Renal pelvis (tissue), 12 donors: Measurements from ENCODE around the gene GMPPB. TPM values are rescaled to one million over a fixed set of nuclear protein-coding genes. Genes with fewer than 3 reads are reported as not detected.
"Not testable (repeated sequence)": the region's sequence is repeated elsewhere in the genome, so short reads cannot be mapped to it uniquely, and the experiment has no call there.

Experiments
- DNase-seq: peaks from one replicate; pipeline ENCODE4 v3.0.0-alpha.2; 2013
- long read RNA-seq, 16 experiments: transcript quantifications; one replicate each; lab custom pipeline, GENCODE V29; 2026
- polyA plus RNA-seq, 3 donors: library from polyadenylated mRNA; unstranded; fragments of 120-200 nt; gene quantifications; one replicate each; pipeline ENCODE4 v1.2.1, GENCODE V29; 2013; ENCODE audit not compliant: insufficient read length in 3 of 3

The GMPPB gene
- 10 to 100 TPM; 15.7 to 20.7 (median 15.8) TPM for polyA plus RNA-seq
- long read RNA-seq, donor 1, transcript GMPPB-202 (9 exons, 1,582 nt): major isoform, 13 of 13 reads
- long read RNA-seq, donor 1, partial matches to known transcripts: 0 of 13 reads
- long read RNA-seq, donor 1, other reads (novel, unspliced or antisense): 0 of 13 reads
- long read RNA-seq, donor 2, partial matches to known transcripts: 13 of 19 reads
- long read RNA-seq, donor 2, other reads (novel, unspliced or antisense): 0 of 19 reads
- long read RNA-seq, donor 3, partial matches to known transcripts: 0 of 3 reads
- long read RNA-seq, donor 3, other reads (novel, unspliced or antisense): 0 of 3 reads
- long read RNA-seq, donor 4, transcript GMPPB-202 (9 exons, 1,582 nt): major isoform, 20 of 22 reads
- long read RNA-seq, donor 4, partial matches to known transcripts: 0 of 22 reads
- long read RNA-seq, donor 4, other reads (novel, unspliced or antisense): 0 of 22 reads
- long read RNA-seq, donor 5, partial matches to known transcripts: 0 of 1 reads
- long read RNA-seq, donor 5, other reads (novel, unspliced or antisense): 0 of 1 reads
- long read RNA-seq, donor 6, transcript GMPPB-202 (9 exons, 1,582 nt): major isoform, 8 of 26 reads
- long read RNA-seq, donor 6, partial matches to known transcripts: 17 of 26 reads
- long read RNA-seq, donor 6, other reads (novel, unspliced or antisense): 0 of 26 reads
- long read RNA-seq, donor 7, transcript GMPPB-202 (9 exons, 1,582 nt): major isoform, 7 of 7 reads
- long read RNA-seq, donor 7, partial matches to known transcripts: 0 of 7 reads
- long read RNA-seq, donor 7, other reads (novel, unspliced or antisense): 0 of 7 reads
- long read RNA-seq, donor 8, partial matches to known transcripts: 0 of 3 reads
- long read RNA-seq, donor 8, other reads (novel, unspliced or antisense): 0 of 3 reads
- long read RNA-seq, donor 9, transcript GMPPB-202 (9 exons, 1,582 nt): major isoform, 9 of 10 reads
- long read RNA-seq, donor 9, partial matches to known transcripts: 0 of 10 reads
- long read RNA-seq, donor 9, other reads (novel, unspliced or antisense): 0 of 10 reads
- long read RNA-seq, donor 10, full-length matches to known transcripts: 5 of 10 reads
- long read RNA-seq, donor 10, partial matches to known transcripts: 5 of 10 reads
- long read RNA-seq, donor 10, other reads (novel, unspliced or antisense): 0 of 10 reads
- long read RNA-seq, donor 11, transcript GMPPB-202 (9 exons, 1,582 nt): major isoform, 8 of 8 reads
- long read RNA-seq, donor 11, partial matches to known transcripts: 0 of 8 reads
- long read RNA-seq, donor 11, other reads (novel, unspliced or antisense): 0 of 8 reads
- long read RNA-seq, donor 12, transcript GMPPB-202 (9 exons, 1,582 nt): major isoform, 11 of 18 reads
- long read RNA-seq, donor 12, partial matches to known transcripts: 5 of 18 reads
- long read RNA-seq, donor 12, other reads (novel, unspliced or antisense): 0 of 18 reads
- long read RNA-seq, donor 13, partial matches to known transcripts: 0 of 4 reads
- long read RNA-seq, donor 13, other reads (novel, unspliced or antisense): 0 of 4 reads
- long read RNA-seq, donor 14: 0 reads
- long read RNA-seq, donor 15, transcript GMPPB-202 (9 exons, 1,582 nt): major isoform, 7 of 8 reads
- long read RNA-seq, donor 15, partial matches to known transcripts: 0 of 8 reads
- long read RNA-seq, donor 15, other reads (novel, unspliced or antisense): 0 of 8 reads
- long read RNA-seq, donor 16, transcript GMPPB-202 (9 exons, 1,582 nt): major isoform, 10 of 16 reads
- long read RNA-seq, donor 16, partial matches to known transcripts: 5 of 16 reads
- long read RNA-seq, donor 16, other reads (novel, unspliced or antisense): 0 of 16 reads

DNA sequence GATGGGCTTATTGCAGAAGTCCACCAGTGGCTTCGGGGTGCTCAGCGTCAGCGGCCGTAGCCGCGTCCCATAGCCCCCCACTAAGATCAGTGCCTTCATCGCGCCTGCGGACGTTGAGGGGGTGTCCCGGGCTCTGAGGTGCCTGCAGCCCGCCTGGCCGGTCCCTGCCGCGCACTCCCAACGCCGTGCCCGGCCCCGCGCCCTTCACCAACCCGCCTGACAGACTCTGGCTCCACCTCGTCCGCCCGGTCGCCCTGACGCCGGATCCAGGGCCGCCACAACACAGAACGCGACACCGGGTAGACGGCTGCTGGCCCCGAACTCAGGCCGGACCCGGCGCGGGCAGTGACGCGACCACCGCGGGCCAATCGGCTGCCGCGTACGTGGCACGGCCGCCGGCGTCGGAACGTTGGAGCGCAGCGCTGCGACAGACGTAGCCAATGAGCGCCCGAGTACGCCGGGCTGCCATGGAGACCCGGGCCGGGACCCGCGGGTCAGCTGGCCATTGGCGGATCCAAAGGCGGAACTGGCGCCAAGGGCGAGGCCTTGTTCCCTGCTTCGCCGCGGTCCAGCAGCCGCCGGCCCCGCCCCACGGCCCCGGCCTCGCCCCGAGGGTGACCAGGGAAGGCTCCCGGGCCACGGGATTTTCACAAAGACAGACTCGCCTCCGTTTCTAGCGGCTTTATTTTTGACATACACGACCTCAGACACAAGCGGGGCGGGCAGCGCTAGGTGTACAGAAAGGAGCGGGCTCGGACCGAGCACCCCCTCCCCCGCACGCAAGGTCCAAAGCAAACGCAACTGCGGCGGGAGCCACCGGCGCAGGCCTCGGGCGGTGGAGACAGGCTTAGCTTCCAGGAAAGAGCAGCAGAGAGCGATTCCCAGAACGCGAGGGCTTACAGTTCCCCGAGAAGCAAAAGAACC, at the start of gene GMPPB:
GMPPB (minus strand) TSS at position 324 of the 924 bp plus-strand sequence; CDS start at position 99, 225 bp downstream.
- DNase-seq: peak; percentile 97

DNA sequence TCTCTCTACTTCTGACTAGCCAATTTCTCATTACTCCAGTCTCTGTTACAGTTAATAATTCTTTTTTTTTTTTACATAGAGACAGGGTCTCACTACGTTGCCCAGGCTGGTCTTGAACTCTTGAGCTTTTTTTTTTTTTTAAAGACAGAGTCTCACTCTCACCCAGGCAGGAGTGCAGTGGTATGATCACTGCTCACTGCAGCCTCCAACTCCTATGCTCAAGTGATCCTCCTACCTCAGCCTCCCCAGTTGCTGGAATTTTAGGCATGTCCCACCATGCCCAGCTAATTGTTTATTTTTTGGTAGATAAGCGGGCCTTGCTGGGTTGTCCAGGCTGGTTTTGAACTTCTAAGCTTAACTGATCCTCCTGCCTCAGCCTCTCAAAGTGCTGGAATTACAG, 49.0 kb upstream of the GMPPB start:
- no peak for DNase-seq

- no peak for DNase-seq
These were observed 47.7 kb upstream of the GMPPB start for GRCh38 chr3:49771340-49771938.

DNA sequence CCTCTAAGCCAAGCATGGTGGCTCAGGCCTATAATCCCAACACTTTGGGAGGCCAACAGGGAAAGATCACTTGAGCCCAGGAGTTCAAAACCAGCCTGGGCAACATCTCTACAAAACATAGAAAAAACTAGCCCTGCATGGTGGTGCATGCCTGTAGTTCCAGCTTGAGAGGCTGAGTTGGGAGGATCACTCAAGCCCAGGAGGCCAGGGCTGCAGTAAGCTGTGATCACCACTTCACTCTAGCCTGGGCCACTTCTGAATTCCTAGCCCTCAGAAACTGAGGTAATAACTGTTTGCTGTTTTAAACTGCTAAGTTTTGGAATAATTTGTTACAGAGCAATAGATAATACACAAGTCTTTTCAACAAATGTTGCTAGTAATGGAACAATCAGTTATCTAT, 46.2 kb upstream of the GMPPB start:
- no peak for DNase-seq

GRCh38 chr3:49769286-49769915, 45.6 kb upstream of the GMPPB start:
- no peak for DNase-seq

DNA sequence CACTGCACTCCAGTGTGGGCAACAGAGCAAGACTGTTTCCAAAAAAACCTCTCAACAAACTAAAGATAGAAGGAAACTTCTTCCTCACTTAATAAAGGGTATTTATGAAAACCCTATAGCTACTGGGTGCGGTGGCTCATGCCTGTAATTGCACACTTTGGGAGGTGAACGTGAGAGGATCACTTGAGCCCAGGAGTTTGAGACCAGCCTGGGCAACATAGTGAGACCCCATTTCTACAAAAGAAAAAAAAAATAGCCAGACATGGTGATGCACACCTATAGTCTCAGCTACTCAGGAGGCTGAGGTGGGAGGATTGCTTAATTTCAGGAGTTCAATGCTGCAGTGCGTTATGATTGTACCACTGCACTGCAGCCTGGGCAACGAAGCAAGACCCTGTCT, 40.2 kb upstream of the GMPPB start:
- DNase-seq: no peak

- no peak for DNase-seq
These were observed 37.9 kb upstream of the GMPPB start for GRCh38 chr3:49761661-49762060.

DNA sequence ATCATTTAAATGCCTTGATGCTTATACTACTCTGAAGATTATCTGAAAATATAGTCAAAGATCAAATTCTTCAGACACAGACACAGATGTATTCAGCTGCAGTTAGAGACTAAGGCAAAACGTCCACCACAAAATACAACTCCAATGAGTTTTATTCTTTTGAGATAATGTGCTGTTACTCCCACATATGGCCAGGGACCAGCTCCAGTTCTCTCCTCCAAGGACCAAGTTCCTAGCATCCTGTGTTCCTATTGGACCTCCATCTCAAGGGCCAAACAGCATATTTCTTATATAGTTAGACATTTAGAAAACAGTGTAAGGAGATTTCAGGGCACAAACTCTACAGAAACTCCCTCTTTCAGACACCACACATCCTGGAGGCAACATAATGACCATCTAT, 35.5 kb upstream of the GMPPB start:
- peak; percentile 38 for DNase-seq

- DNase-seq: no peak
These were observed 33.4 kb upstream of the GMPPB start for GRCh38 chr3:49757197-49757596.

DNA sequence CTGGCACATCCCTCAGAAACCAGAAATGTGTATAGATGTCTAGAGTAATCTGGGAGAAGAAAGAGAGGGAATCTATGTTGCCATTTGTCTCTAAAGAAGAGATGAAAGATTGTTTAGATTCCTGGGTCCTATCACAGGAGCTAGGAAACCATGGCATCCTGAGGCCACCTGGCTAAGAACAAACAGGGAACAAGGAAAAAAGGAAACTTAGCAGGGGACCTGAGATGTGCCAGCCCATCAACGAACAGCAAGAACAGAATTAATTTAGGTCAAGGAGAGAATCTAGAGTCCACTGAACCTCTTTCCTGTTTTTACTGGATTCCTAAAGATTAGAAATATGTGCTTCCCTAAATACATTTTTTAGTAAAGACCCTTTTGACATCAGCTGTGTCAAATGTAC, 32.3 kb upstream of the GMPPB start:
- DNase-seq: no peak

GRCh38 chr3:49754536-49754935, 30.8 kb upstream of the GMPPB start:
- DNase-seq: no peak

DNA sequence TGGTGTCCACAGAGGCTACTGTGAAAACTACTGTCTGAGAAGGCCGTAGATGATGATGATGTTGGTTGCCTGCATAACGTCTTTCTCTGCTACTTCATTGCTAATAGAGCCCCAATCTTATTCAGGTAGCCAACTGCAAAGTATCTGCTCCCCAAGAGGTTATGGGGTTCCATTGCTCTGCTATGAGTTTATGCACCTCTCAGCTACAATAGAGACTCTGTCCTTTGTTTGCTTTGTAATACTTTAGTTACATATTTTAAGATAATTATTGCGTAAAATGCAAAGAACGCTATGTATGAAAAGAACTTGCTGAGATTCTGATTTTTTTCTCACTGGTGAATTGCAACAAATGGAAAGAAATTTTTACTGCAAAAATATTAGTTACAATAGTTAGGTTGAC, 27.8 kb upstream of the GMPPB start:
- no peak for DNase-seq

GRCh38 chr3:49750056-49750455, 26.3 kb upstream of the GMPPB start:
- DNase-seq: no peak

GRCh38 chr3:49748874-49749273, 25.1 kb upstream of the GMPPB start:
- not testable (repeated sequence) for DNase-seq

DNA sequence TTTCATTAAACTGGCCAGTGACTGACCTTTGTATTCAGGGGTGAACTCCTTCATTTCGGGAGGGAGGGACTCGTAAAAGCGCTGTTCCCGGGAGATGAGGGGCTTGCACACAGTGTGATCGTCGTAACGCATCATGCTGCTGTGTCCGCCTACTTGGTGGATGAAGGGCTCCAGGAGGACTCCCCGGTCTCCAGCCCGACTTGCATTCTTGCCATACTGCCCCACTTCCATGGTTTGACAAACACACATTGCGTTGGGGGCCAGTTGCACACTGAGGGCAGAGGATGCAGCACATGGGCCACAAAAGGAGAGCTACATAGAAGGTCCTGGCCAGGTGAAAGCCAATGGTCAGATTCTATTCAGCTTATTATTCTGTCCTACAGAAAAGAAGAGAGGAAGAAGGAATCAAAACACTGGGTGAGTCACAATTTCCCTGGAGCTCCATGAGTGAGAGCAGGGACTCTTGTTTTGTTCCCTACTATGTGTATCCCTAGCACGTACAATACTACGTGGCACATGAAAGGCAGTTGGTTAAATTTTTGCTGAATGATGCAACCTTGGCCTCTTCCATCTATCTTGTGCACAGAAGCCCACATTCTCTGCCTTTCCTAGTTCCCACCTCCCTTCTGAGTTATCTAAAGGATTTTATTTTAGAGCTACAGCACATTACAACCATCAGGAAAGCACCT, 24.2 kb upstream of the GMPPB start:
- DNase-seq: no peak

GRCh38 chr3:49745986-49746385, 22.2 kb upstream of the GMPPB start:
- DNase-seq: no peak

GRCh38 chr3:49740427-49740826, 16.7 kb upstream of the GMPPB start:
- DNase-seq: no peak
